Stimulated activated naive CD4-positive, alpha-beta T cell (primary cell): ENCODE data around the gene CTAG1B.
"Not testable (repeated sequence)": the region's sequence is repeated elsewhere in the genome, so short reads cannot be mapped to it uniquely, and the experiment has no call there.

Experiments
- DNase-seq, 6 experiments: peaks; one replicate each; lab custom pipeline; 2025; lab: John Stamatoyannopoulos, UW

Gene CTAG1B

GRCh38 chrX:154620767-154621414, 1.8 kb upstream of the CTAG1B start:
- DNase-seq, result not testable (repeated sequence)

- not testable (repeated sequence) for DNase-seq
These were observed 5.5 kb downstream of the CTAG1B start for GRCh38 chrX:154613586-154613985.

DNA sequence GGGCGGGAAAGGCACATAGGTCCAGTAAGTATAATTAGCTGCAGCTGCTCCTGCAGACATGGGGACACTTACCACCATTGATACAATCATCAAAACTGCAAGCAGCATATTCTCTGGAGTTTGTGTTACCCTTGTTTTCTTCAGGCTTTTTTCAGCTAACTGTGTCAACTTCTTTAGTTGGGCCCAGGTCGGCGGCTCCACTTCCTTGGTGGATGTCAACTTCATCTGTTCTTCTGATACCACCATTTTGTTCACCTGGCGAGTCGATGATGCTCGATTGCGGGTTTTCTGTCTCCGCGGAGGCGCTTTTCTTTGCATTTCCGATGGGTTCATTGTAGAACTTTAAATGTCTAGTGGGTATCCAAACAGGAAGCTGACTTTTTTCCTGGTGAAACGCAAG, 7.9 kb downstream of the CTAG1B start:
- not testable (repeated sequence) for DNase-seq

- DNase-seq, result not testable (repeated sequence)
These were observed 10.3 kb downstream of the CTAG1B start for GRCh38 chrX:154608823-154609222.

DNA sequence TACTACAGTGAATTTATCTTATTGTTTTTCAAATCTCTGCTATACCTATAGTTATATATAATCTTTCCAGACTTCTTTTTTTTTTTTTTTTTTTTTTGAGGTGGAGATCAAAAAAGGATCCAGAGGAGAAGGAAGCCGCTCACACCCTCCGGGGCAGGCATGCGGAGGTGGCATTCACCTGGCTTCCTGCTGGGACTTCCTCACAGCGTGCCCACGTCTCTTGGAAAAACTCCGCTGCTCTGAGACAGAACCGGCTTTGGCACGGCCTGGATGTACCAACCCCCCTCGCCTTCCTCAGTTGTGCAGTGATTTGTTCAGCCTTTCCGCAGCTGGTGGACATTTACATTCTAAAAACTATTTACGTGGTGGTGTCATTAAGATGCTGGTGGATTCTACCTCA, 11.1 kb downstream of the CTAG1B start:
- DNase-seq, result not testable (repeated sequence)

DNA sequence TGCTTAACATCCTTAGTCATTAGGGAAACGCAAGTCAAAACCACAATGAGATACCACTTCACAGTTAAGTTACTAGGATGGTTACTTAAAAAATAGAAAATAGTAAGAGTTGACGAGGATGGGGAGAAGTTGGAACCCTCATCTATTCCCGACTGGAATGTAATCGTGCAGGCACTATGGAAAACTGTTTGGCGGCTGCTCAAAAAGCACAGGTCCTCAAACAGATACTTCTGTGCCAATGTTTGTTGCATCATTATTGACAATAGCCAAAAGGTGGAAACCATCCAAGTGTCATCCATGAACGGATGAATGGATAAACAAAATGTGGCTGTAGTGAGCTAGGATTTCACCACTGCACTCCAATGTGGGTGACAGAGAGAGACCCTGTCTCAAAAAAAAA, 11.7 kb downstream of the CTAG1B start:
- no peak for DNase-seq

DNA sequence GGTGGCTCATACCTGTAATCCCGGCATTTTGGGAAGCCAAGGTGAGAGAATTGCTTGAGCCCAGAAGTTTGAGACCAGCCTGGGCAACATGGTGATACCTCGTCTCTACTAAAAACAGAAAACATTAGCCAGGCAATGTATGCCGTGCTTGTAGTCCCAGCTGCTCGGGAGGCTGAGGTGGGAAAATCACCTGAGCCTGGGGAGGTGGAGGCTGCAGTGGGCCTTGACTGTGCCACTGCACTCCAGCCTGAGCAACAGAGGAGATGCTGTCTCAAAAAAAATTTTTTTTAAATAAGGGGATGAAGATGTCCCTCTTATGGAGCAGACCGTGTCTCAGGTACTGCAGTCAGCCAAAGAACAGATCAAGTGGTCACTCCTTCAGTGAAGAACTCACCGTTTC, 13.5 kb downstream of the CTAG1B start:
- DNase-seq, result no peak

DNA sequence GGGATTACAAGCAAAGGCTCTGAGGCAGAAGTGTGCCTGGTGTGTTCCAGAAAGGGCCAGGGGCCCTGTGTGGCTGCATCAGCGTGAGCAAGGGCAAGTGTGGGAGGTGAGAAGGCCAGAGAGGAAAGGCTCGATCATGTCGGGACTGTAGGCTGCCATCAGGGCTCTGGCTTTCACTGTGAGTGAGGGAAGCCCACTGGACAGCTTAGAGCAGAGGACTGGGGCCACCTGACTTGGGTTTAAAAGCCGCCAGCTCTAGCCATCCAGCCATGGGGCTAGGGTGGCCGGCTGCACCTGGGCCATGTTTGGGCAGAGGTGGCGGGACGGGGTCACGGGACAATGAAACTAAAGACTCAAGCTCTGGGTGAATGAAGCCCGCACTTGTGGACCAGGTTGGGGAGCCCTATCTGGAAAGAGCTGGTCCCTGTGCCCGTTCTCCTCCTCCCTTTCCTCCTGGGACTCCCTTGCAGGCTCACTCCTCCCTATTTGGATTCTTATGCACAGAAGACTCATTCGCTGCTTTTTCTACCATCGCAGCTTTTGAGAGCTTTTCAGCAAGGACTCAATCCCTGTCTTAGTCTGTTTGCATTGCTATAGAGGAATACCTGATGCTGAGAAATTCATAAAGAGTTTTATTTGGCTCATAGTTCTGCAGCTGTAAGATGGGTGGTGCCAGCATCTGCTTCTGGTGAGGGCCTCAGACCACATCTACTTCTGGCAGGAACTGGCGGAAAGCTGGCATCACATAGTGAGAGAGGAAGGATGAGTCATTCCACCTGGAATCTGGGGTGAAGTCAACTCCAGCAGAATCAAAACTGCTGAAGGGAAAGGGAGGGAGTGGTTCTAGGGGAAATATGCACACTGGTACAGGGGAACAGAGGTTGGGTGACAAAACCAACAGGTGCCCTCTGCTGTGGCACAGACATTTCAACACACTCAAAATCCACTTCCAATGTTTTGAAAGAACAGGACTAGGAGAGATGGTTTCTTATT, 15.3 kb downstream of the CTAG1B start:
- no peak for DNase-seq

GRCh38 chrX:154602766-154603437, 16.2 kb downstream of the CTAG1B start:
- no peak for DNase-seq

GRCh38 chrX:154602226-154602625, 16.9 kb downstream of the CTAG1B start:
- DNase-seq, result no peak

- no peak for DNase-seq
These were observed 18.2 kb downstream of the CTAG1B start for GRCh38 chrX:154600759-154601374.

- no peak for DNase-seq
These were observed 19.6 kb downstream of the CTAG1B start for GRCh38 chrX:154599531-154599930.

- DNase-seq, result no peak
These were observed 20.4 kb downstream of the CTAG1B start for GRCh38 chrX:154598656-154599055.

DNA sequence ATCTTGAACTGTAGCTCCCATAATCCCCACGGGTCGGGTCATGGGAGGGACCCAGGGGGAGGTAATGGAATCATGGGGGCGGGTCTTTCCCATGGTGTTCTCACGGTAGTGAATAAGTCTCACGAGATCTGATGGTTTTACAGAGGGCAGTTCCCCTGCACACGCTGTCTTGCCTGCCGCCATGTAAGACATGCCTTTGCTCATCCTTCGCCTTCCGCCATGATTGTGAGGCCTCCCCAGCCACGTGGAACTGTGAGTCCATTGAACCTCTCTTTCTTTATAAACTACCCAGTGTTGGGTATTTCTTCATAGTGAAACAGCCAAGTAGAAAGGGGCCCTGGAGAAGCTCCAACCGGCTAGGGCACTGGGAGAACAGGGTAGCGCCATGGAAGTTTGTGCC, 21.9 kb downstream of the CTAG1B start:
- DNase-seq, result no peak

GRCh38 chrX:154596290-154596929, 22.7 kb downstream of the CTAG1B start:
- no peak for DNase-seq

DNA sequence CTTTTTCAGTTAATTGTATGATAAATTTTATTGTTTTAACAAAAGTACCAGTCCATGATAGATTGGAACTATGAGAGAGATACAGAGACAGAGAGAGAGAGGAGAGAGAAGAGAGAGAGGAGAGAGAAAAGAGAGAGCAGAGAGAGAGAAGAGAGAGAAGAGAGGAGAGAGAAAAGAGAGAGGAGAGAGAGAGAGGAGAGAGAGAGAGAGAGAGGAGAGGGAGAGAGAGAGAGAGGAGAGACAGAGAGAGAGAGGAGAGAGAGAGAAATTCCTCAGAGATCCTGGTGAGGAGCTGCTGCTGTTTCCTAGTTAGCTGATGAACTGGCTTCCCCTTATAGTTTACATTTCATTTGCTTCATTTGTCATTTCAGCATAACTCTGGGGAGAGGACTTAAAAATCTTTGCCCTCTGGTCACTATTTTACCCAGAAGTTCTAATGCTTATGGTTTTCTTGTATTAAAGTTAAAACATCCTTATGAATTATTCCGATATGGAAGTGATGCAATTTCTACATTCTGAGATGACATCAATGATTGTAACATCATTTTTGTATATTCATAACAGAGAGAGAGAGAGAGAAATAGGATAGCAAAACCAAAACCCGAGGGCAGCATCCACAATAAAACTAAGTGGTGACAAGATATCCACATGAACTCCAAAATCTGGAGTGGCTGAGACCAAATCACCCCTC, 23.4 kb downstream of the CTAG1B start:
- DNase-seq, result no peak

DNA sequence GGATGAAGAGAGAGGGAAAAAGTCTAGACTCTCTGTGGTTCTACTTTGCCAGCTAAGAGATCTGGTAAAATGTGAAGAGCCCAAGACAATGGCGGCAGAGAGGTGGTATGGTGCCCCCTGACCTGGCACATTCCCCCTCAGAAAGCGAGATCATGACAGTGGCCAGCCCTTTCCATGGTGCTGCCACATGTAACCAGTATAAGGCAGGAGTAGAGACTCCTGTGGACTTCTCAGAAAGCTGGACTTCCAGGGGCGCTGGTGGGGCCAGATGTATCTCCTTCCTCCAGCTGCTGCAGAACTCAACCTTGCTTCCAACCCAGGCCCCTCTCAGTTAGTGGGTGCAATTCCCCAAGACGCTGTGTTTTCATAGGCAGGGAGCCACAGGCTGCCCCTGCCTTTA, 24.6 kb downstream of the CTAG1B start:
- no peak for DNase-seq

- DNase-seq, result no peak
These were observed 25.9 kb downstream of the CTAG1B start for GRCh38 chrX:154593201-154593600.

DNA sequence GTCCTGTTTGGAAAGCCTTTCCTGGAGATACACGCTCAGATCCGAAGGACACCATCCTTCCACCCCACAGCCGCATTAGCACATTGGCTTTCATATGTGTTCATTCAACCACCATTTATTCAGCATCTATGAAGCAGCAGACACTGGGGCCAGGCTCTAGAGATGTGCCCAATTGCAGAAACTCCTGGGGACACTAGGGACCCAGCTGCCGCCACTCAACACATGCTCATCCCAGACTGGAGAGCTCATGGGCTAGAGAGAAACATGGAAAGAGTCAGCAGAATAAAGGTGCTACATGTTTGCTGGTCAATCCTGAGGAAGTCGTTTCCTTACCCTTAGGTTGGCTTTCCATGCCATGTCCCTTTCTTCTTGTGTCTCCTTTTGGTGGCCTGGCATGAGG, 26.6 kb downstream of the CTAG1B start:
- DNase-seq, result no peak

DNA sequence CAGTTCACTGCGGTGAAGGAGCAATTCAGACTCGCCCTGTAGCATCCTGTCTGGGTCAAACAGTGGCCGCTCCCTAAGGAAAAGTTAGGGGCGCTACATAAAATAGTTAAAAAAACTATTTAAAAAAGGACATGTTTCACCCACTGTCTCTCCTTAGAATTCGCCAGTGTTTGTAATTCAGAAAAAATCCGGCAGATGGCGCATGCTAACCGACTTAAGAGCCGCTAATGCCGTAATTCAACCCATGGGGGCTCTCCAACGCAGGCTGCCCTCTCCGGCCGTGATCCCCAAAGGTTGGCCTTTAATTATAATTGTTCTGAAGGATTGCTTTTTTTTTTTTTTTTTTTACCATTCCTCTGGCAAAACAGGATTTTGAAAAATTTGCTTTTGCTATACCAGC, 28.7 kb downstream of the CTAG1B start:
- not testable (repeated sequence) for DNase-seq

- not testable (repeated sequence) for DNase-seq
These were observed 34.4 kb downstream of the CTAG1B start, which contains the start of gene CTAG1A for GRCh38 chrX:154584585-154585183. TSS of gene CTAG1A (plus strand) at chrX:154585133. CDS start at chrX:154585207, 74 bp downstream.
